ENCODE data around the gene R3HDM2. TPM values are rescaled to one million over a fixed set of nuclear protein-coding genes. Genes with fewer than 3 reads are reported as not detected.

R3HDM2 gene
- total and polyA plus RNA-seq, 4 donors, result 18.1 to 60.7 (median 30.6) TPM

- ATAC-seq (ENCODE audit: insufficient read depth, low FRiP score) (no peak), DNase-seq (peak in 2 of 3 donors; percentile 40 to 47)
- Histone ChIP-seq H3K4me1 (ENCODE audit: control insufficient read depth in 5 of 5, insufficient read depth in 5 of 5, low read length in 5 of 5) (peaks cover 0 to 7% (median 4%) of the 10 kb centered on the region in 5 donors), H3K4me3 (no peak overlapping the region), H3K27me3 (ENCODE audit: control insufficient read depth in 3 of 3, insufficient read depth in 3 of 3, low read length in 2 of 3) (peaks cover 0 to 10% (median 0%) of the 10 kb centered on the region in 3 donors), H3K9me3 (ENCODE audit: control insufficient read depth in 4 of 4, insufficient read depth in 3 of 4, low read length in 3 of 4) (no peaks in the 10 kb centered on the region), H3K27ac (ENCODE audit: low read depth in 1 of 2, low read length in 1 of 2) (no peak overlapping the region), H3K36me3 (ENCODE audit: control insufficient read depth in 4 of 4, insufficient read depth in 4 of 4, low read length in 4 of 4) (no peaks in the 10 kb centered on the region), H3K9ac (ENCODE audit: insufficient read depth in 1 of 2, low read length in 2 of 2) (no peak overlapping the region)
- peak; percentile 1 for TF ChIP-seq CTCF (IDR thresholded peaks at IDR 0.05; ENCODE audit: control extremely low read depth, extremely low read depth)
- 23 to 36% methylated on average over 12 to 15 of the region's 15 CpGs for WGBS, 2 donors
Observed at GRCh38 chr12:57456145-57456700, 25.4 kb upstream of the R3HDM2 start.

- WGBS, 2 donors, result 58 to 66% methylated on average over 10 of the region's 10 CpGs
- Histone ChIP-seq H3K36me3 (ENCODE audit: control insufficient read depth in 4 of 4, insufficient read depth in 4 of 4, low read length in 4 of 4) (no peaks in the 10 kb centered on the region), H3K4me3 (no peak overlapping the region), H3K27ac (ENCODE audit: low read depth in 1 of 2, low read length in 1 of 2) (no peak overlapping the region), H3K4me1 (ENCODE audit: control insufficient read depth in 5 of 5, insufficient read depth in 5 of 5, low read length in 5 of 5) (peaks cover 0 to 7% (median 0%) of the 10 kb centered on the region in 5 donors), H3K27me3 (ENCODE audit: control insufficient read depth in 3 of 3, insufficient read depth in 3 of 3, low read length in 2 of 3) (peaks cover 0 to 4% (median 0%) of the 10 kb centered on the region in 3 donors), H3K9me3 (ENCODE audit: control insufficient read depth in 4 of 4, insufficient read depth in 3 of 4, low read length in 3 of 4) (no peaks in the 10 kb centered on the region), H3K9ac (ENCODE audit: insufficient read depth in 1 of 2, low read length in 2 of 2) (no peak overlapping the region)
- DNase-seq (no peak), ATAC-seq (ENCODE audit: insufficient read depth, low FRiP score) (no peak)
- no peak for TF ChIP-seq CTCF (IDR thresholded peaks at IDR 0.05; ENCODE audit: control extremely low read depth, extremely low read depth)
Observed at GRCh38 chr12:57455374-57456144, 24.7 kb upstream of the R3HDM2 start.

GRCh38 chr12:57454566-57455373 lies 23.9 kb upstream of the R3HDM2 start, which contains the start of gene INHBE:
Gene INHBE (plus strand): TSS chr12:57455307. CDS start chr12:57455537, 230 bp downstream.
- peaks cover 0 to 7% (median 0%) of the 10 kb centered on the region in 5 donors for H3K4me1 ChIP-seq (ENCODE audit: control insufficient read depth in 5 of 5, insufficient read depth in 5 of 5, low read length in 5 of 5)
- ATAC-seq (ENCODE audit: insufficient read depth, low FRiP score) (no peak), DNase-seq (peak in 1 of 3 donors; percentile 38)
- H3K4me3 ChIP-seq, result no peak within 1 kb of the TSS
- no peak for TF ChIP-seq CTCF (IDR thresholded peaks at IDR 0.05; ENCODE audit: control extremely low read depth, extremely low read depth)
- no peaks in the 10 kb centered on the region for H3K36me3 ChIP-seq (ENCODE audit: control insufficient read depth in 4 of 4, insufficient read depth in 4 of 4, low read length in 4 of 4)
- no peaks in the 10 kb centered on the region for H3K9me3 ChIP-seq (ENCODE audit: control insufficient read depth in 4 of 4, insufficient read depth in 3 of 4, low read length in 3 of 4)
- WGBS, 2 donors, result 59 to 61% methylated on average over 10 of the region's 10 CpGs
- H3K27me3 ChIP-seq (ENCODE audit: control insufficient read depth in 3 of 3, insufficient read depth in 3 of 3, low read length in 2 of 3), result no peaks in the 10 kb centered on the region
- no peak within 1 kb of the TSS for H3K9ac ChIP-seq (ENCODE audit: insufficient read depth in 1 of 2, low read length in 2 of 2)
- no peak within 1 kb of the TSS for H3K27ac ChIP-seq (ENCODE audit: low read depth in 1 of 2, low read length in 1 of 2)

Data from lung (tissue), 12 donors.